Stimulated activated CD8-positive, alpha-beta memory T cell treated with anti-CD3 and anti-CD28 coated beads, Interleukin-4, amount 100 ng/mL, for 24 hours (primary cell): ENCODE data around the gene WDFY1.

Source experiments
- DNase-seq: peaks from one replicate; pipeline ENCODE4 v3.0.0-alpha.2; 2020; ENCODE audit warnings: low read depth

Gene WDFY1

GRCh38 chr2:223930103-223930976 lies 14.8 kb downstream of the WDFY1 start:
- DNase-seq: no peak

GRCh38 chr2:223929571-223930102 lies 15.5 kb downstream of the WDFY1 start:
- no peak for DNase-seq

GRCh38 chr2:223928113-223929006 lies 16.8 kb downstream of the WDFY1 start:
- DNase-seq: no peak

GRCh38 chr2:223925106-223925505 lies 20.0 kb downstream of the WDFY1 start:
- no peak for DNase-seq

- DNase-seq: no peak
These were observed 21.2 kb downstream of the WDFY1 start for GRCh38 chr2:223923976-223924375.

- no peak for DNase-seq
These were observed 22.8 kb downstream of the WDFY1 start for GRCh38 chr2:223922308-223922707.

- no peak for DNase-seq
These were observed 23.9 kb downstream of the WDFY1 start for GRCh38 chr2:223921204-223921603.

- DNase-seq: no peak
These were observed 25.0 kb downstream of the WDFY1 start for GRCh38 chr2:223920109-223920508.

- no peak for DNase-seq
These were observed 26.4 kb downstream of the WDFY1 start for GRCh38 chr2:223918671-223919134.

- DNase-seq: no peak
These were observed 28.8 kb downstream of the WDFY1 start for GRCh38 chr2:223916181-223916920.

GRCh38 chr2:223915071-223915470 lies 30.1 kb downstream of the WDFY1 start:
- DNase-seq: no peak

- no peak for DNase-seq
These were observed 30.8 kb downstream of the WDFY1 start for GRCh38 chr2:223914324-223914723.

GRCh38 chr2:223909001-223909741 lies 36.0 kb downstream of the WDFY1 start:
- no peak for DNase-seq

GRCh38 chr2:223908304-223908998 lies 36.7 kb downstream of the WDFY1 start:
- DNase-seq: no peak

GRCh38 chr2:223905996-223906395 lies 39.1 kb downstream of the WDFY1 start:
- DNase-seq: no peak

GRCh38 chr2:223901854-223902253 lies 43.3 kb downstream of the WDFY1 start:
- no peak for DNase-seq

GRCh38 chr2:223901311-223901710 lies 43.8 kb downstream of the WDFY1 start:
- DNase-seq: no peak

- DNase-seq: no peak
These were observed 44.6 kb downstream of the WDFY1 start for GRCh38 chr2:223900531-223900930.

GRCh38 chr2:223900066-223900465 lies 45.1 kb downstream of the WDFY1 start:
- no peak for DNase-seq

- no peak for DNase-seq
These were observed 47.3 kb downstream of the WDFY1 start for GRCh38 chr2:223897669-223898330.
